ENCODE data around the gene ERGIC1.

- TF ChIP-seq CTCF (IDR thresholded peaks at IDR 0.05) (no peak), POLR2A (IDR thresholded peaks at IDR 0.05) (no peak)
Measured at GRCh38 chr5:172897481-172898217, 63.6 kb downstream of the ERGIC1 start.
